AG08395 (cell line): ENCODE data around the gene MBNL1.

Experiments
- DNase-seq: peaks from one replicate; pipeline ENCODE4 v3.0.0; 2012; ENCODE audit warnings: mixed read lengths, low spot score

MBNL1 gene

DNA sequence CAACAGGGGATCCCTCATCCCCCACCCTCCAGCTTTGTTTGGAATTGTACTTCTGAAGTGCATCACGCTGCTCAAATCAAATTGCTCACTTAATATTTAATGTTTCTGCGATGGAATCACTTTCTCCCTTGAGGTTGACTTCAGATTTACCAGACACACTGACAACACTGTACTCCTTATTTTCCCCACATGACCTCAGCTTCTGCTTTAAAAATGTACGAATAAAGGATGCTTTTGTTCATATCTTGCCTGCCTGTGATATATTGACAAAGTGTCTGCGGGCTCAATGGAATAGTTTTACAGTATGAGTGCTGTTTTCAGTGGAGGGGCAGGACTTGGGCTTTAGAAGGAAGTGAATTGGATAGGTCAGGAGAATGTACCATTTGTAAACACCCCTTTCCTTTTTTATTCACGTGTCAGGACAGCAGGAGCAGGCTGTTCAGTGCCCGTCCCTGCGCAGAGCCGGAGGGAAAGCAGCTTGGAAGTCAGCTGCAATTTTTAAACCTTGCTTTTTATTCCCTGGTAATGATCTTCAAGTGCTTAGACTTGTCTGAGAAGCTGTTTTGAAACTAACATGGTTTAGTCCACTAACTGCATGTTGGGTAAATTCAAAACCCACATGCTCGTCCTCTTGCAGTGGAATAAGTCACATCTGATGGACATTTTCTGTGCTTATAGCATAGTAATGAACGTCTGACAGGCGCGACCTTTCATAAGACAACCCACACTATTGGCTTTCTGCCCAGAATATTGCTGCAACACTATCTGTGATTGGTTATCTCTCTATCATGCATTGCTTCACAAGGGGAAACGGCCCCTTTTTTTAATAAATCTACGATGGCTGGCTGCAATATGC lies 29.9 kb downstream of the MBNL1 start:
- DNase-seq: peak; percentile 50

DNA sequence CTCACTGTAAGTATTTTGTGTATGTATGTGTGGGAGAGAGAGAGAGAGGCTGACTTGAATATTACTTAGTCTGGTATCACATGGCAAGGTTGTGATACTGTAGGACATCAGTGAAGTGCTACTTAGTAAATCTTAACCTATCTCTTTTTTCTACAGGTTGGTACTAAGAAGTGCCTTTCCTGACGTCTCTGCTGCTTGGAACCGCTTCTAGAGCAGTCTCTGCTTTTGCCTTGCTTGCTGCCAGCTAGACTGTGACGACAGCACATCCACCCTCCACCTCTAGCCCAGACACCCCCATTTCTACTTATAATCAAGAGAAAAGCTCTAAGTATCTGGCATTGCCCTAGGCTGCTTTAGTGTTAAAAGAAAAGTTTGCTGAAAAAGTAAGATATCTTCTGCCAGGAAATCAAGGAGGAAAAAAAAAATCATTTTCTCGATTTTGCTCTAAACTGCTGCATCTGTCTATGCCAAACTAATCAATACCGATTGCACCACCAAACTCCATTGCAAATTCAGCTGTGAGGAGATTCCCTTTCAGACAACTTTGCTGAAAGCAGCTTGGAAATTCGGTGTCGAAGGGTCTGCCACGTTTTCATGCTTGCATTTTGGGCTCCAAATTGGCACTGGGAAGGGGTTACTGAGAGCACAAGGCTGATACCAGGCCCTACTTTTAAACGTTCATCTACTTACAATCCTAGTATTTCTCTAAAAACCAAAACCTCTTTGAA lies 30.7 kb downstream of the MBNL1 start:
- DNase-seq: no peak

DNA sequence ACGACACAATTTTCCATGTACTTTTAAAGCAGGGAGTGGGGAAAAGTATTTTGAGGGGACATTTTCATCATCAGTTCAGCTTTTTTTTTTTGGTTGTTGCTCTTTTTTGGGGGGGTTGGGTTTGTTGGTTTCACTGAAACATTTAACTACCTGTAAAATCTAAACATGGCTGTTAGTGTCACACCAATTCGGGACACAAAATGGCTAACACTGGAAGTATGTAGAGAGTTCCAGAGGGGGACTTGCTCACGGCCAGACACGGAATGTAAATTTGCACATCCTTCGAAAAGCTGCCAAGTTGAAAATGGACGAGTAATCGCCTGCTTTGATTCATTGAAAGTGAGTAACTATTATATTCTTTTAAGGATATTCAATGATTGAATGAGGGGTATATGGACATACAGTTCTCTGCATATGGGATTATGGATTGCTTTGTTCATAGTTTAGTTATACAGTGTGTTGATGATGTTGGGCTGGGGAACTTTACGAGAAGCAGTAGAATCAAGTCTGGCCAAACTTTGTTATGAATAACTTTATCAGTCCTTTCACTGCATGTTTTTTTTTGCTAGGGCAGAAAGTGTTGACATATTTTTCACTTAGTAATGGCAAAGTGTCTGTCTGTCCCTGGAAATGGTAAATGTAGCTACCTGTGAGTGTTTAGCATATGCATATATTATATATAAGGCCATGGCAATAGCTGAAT lies 31.5 kb downstream of the MBNL1 start:
- DNase-seq: no peak

DNA sequence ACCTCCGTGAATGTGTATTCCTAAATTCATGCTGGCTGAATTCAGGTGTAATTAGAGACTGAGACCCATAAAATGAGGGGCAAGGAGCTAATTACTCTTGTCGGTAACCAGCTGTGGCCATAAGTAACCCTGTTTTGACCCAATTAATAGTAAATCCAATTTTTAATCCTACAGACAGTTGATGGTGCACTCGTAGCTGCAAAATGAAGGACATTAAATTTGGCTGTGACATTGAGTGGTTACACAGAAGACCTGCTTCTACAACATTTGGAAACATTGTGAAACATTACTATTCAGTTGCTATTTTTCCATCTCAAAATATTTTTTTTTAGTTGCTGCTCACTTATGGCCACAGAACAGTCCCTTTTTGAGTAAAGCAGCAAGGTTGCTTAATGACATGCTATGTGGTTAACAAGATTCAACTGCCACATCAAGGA lies 33.0 kb downstream of the MBNL1 start:
- no peak for DNase-seq

DNA sequence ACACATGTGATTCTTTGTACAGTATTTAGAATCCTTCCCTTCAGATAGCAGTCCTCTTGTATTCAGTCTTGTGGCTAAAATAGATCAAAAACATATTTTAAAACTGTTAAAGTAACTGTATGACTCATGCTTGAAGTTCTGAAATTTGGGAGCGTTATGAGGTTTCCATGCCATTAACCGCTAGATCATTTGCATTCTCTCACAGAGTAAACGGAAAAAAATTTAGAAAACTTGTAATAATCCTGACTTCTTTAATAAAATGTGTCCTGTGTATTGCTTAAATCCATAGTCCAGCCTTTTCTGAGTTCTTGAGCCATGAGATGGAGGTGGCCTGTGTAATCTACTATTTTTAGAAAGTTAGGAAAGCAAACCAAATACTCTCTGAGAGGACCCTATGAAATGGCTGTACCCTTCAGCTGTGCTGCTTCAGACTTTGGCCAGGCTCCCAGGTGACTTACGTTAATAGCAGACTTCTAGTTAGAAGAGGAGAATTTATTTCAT lies 33.8 kb downstream of the MBNL1 start:
- DNase-seq: peak; percentile 58

DNA sequence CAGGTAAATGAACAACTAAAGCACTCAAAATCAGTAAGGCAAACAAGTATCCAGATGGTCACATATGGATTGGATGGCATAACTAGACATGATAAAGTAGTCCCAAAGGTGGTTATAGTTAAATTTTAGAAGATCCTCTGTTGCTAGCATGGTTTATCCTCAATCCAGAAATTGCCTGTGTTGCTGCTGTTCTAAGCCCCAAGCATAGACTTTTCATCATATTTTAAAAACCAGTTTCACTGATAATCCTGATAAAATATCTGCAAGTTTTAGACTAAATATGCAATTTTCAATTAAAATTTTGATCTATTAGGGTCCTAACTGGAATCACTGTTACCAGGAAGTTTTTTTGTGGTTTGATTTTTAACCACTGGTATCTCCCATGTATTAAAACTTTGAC lies 35.4 kb downstream of the MBNL1 start:
- DNase-seq: no peak

DNA sequence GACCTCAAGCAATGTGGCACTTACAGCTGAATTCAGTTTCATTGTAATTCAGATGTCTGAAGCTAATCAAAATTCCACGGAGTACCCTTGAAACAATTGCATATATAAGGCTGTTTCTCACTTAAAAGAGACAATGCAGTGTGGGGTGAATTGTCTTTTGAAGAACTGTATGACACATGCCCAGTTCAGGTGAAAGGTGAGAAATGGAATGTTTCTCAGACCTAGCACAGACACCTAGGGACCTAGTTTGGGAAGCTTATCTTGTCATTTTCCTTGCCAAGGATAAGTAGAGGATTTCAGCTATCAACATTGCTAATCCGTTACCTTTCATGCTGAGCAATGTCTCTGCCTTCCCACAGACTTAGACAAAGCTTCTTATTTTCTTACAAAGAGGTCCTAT lies 36.3 kb downstream of the MBNL1 start:
- no peak for DNase-seq

DNA sequence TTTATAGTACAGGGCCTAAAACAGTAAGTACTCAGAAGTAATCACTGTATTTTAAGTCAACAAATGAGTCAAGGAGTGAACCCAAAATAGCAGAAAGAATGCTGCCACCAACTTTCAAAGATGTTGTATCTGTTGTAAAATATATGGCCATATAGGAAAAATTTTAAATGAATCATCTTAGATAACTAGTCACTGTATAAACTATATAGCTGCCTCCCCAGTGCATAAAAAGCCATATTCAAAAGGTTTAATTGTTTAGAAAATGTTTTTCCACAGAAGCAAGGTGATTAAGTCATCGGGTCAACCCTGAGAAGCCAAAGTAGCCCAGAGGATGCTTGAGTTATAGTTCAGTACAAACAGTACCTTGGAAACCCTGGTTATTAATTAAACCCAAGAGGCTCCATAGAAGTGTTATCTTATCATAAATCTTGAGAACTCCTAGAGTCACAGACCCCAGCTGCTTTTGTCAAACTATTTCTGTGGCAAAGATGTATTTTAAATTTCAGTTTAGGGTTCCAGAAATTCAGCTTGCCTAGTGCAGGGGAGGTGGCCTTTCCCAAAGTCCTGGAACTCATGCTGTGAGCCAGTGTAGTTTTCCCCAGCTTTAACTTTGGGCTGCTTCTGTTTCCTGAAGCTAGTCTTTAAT lies 39.2 kb downstream of the MBNL1 start:
- DNase-seq: no peak

DNA sequence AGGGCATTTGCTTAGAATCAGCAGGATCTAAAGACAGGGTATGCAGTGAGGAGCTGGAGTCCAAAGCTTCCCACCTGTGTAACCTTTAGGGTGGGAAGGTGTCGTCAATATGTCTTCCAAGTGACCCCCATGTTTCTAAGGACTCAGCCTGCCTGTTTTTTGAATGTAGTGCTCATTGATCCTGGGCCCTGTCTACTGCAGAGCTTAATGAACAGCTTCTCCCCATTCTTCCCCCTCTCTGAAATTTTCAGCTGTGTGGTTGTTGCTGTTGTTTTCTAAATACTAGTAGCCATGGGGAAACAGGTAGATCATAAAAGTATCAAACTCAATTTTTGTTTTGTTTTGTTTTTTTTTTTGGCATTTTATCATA lies 39.7 kb downstream of the MBNL1 start:
- DNase-seq: no peak

DNA sequence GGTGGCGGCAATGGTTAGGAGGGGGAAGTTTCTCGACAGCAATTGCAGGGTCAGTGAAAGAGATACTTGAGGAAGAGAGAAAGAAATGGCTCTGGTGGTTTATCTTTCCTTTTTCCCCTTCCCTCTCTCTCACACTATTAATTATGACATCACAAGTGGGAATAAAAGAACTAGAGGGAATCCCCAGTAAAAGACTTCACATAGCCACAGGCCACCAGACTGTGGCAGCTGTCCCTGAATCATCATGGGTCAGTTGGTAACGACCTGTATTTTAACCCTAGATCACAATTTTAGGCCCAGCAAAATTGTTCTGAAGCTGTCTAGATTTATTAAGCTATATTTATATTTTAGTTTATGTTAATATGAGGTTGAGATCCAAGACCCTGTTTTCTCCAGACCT lies 40.3 kb downstream of the MBNL1 start:
- DNase-seq: no peak

DNA sequence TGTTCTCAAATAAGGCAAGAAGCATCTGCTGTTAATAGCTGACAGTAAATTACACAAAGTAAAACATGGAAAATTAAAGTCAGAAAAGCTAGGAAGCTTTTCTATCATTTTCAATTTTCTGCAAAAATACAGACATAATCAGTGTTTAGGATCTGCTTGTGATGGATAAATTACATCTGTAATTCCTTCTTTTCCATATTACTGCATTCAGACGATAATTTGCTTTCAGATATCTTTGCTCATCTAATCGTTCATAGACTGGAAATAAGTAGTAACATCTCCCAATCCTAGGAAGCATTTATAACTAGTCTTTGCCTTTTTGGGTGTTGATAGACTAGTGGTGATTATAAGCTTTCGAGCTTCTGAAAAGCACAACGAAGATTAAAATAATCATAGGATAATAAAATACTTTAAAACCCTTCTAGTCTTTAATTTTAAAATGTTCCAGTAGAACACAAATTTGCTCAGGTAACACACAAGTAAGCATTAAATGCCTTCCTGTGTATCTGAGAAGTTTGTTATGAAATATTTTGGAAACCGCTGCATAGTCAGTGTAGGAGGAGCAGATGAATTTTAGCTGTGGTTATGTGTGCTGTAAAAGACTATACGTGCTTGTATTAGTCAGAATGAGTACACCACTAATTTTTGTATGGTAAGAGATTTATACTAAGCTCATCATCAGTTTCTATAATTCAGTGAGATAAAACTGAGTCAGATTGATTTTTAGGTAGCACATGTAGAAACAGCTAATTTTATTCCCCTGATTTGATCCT lies 41.0 kb downstream of the MBNL1 start:
- peak; percentile 46 for DNase-seq

DNA sequence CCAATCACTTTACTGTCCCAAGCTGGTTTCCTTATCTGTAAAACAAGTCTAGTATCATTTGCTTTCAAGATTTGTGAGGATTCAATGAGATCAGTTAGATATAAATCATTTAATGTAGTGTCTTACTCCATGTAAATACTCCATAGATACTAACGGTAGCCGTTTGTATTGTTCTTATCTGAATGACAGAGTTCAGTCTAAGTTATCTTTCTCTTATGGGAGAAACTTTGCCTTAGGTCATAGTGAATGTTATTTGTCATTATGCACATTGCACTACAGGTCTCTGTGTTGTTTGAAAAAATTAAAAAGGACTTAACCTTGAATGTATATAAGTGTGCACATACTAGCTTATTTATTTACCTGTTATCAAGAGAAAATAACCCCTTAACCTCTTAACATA lies 44.7 kb downstream of the MBNL1 start:
- no peak for DNase-seq

DNA sequence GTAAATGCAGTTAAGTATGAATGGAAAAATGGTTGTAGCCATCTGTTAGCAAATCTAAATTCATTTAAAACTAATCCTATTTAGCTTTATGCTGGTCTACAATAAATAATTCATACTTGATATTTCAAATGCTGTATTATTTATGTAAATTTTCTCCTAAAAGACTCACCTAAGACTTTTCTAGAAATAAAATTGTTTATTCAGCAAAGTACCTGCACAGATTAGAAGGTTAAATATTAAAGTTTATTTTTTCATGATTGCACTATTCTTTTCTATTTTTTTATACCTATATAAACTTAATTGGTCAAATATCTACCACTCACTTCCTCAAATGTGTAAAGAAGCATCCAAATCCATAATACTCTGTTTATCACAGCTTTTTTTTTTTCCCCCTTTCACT lies 45.2 kb downstream of the MBNL1 start:
- no peak for DNase-seq

DNA sequence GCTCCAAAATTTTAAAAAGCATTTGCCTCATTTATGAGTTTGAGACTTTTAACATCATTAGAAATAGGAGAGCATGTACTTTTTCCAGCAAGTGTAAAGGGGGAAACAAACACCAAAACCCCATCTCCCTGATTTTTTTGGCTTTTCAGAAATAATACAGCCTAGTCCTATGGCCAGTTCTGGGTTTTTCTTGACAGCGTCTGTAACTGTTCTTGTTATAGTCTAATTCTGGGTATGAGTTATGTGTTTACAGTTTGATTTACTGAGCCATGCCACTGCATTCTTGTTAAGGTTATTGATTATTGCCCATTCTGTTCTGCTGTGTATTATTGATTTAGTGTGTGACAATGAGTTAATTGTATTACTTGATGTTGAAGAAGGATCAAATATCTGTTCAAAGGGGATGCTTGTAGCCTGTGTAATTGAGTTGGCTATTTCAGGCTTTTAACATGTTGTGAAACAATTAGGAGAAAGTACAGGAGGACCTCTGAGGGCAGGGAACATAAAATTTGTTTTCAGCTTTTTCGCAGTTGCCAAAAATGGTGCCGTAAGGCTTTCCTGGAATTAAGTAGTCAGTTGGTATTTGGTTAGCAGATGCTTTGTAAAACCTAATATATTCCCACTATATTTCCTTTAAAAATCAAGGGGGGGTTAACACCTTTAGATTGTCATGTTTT lies 46.1 kb downstream of the MBNL1 start:
- no peak for DNase-seq

DNA sequence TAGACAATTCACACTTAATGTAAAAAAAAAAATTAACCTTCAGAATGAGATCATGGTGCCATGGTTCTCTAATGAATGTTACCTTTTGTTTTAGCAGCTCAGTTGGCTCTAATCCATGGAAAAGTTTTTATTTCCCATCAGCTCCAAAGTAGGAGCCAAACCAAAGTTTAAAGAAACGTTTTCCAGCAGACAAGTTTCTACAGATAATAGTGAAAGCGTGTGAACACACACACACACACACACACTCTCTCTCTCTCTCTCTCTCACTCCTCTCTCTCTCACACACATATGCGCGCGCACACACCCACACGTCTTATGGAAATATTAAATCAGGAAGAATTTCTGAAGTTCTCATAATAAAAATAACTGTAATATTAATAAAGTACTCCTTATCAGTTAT lies 46.9 kb downstream of the MBNL1 start:
- no peak for DNase-seq

DNA sequence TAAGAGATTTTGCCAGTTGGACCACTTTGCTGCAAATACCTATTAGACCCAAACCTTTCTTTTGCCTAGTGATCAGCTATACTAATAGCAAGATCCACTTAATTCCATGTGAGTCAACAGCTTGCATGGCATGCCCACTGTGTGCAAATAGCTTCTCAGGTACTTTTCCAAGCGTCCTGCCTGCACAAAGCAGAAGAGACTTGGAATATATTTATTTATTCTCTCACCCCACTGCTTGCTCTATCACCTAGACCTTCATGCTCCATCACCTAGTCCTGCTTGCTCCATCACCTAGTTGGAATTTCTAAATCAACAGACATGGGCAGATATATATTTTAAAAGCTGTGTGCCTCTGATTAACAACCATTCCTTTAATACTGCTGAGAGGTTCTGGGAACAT lies 47.6 kb downstream of the MBNL1 start:
- no peak for DNase-seq

DNA sequence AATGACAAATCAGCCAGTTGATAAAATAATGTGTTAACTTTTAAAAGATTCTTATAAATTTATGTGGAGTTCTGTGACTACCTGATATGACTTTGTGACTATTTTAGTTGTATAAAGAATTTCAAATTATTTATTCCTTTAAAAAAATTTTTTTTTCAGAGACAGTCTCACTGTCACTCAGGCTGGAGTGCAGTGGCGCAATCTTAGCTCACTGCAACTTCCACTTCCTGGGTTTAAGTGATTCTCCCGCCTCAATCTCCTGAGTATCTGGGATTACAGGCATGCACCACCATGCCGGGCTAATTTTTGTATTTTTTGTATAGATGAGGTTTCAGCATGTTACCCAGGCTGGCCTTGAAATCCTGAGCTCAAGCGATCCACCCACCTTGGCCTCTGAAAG lies 48.5 kb downstream of the MBNL1 start:
- DNase-seq: no peak

DNA sequence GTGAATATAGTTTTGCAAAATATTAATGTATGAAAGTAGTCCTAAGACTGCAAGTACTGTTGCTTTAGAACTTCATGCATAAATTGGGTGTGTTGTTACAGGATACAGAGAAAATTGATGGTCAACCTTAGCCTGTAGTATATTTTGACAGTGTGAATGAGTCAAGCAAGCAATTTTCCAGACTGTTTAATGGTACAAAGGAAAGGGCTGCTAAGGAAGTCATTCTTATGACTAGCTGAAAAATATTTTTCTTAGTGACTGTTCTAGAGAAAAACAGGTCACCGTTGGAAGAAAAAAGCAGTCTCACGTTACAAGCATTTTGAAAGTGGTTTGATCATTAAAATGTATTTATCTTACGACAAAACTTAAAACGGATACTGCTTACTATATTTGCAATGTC lies 49.2 kb downstream of the MBNL1 start:
- peak; percentile 34 for DNase-seq

DNA sequence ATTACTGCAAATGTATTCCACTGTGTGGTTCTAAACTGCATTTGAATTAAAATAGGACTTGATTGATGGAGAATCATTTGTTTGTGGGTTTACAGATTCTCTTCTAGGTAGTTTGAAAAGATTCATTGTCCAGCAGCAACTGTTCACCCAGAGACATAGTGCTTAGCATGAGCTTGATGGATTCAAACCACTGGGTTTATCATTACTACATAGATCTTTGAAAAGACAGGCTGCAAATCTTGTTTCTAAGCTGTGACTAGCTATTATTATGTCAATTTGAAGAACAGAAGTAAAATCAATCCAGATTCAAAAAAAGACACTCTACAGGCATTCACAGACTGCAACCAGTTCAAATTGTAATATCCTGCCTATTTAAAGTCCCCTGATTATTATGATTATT lies 49.8 kb downstream of the MBNL1 start:
- DNase-seq: no peak

DNA sequence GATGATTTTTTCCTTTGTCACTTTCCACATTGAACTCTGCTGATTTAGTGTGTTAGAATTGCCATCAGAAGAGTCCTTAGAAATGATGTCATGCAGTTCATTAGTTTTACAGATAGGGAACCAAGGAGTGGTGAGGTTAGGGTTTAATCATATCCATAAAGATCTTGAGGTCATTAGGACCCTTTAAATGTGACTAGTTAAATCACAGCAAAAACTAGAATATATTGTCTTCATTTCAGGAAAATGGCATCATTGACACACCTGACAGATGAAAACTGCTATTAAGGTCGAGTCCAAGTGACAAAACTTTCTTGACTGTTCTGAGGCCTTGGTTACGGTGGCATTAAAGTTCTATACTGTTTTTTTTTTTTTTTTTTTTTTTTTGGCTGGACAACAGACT lies 50.5 kb downstream of the MBNL1 start:
- no peak for DNase-seq
